Ishikawa (cell line): ENCODE data around the gene NEAT1.

Experiments used
- CREB1 ChIP-seq: IDR thresholded peaks from 2 replicates; pipeline ENCODE4 v1.6.1; 2012; ENCODE audit warnings: low read depth
- EGR1 ChIP-seq: IDR thresholded peaks from 2 replicates; pipeline ENCODE4 v1.6.1; 2012
- RAD21 ChIP-seq: IDR thresholded peaks from 2 replicates; pipeline ENCODE4 v1.6.1; 2012; ENCODE audit warnings: low read depth

DNA sequence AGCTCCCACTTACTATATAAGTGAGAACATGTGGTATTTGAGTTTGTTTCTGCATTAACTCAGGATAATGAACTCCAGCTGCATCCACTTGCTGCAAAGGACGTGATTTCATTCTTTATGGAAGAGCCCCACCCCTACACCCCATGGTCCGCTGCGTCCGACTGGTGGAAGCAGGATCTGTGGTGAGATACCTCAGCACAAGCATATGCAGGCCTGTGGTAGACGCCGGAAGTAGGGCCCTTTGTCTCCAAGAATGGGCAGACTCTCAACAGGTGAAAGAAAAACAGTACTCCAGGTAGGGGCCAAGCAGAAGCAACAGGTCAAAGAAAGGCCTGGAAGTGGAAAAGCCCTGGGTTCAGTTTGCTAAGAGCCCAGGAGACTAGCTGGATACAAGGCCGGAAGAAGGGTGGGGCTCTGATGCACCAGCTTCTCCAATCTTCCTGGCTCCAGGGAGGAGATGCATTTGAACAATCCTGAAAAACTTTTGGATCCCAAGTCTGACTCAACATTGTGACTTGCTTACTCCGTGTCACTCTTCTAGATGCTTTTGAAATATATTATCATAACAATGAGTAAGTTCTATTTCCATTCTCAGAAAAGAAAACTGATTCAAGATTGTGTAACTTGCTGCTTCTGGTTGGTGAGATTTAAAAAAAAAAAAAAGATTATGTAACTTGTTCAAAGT, 30.4 kb downstream of the NEAT1 start:
- TF ChIP-seq EGR1 (no peak), RAD21 (no peak), CREB1 (no peak)
